IPS-18c (cell line): ENCODE data around the gene DEAF1.
"Not testable (repeated sequence)": the region's sequence is repeated elsewhere in the genome, so short reads cannot be mapped to it uniquely, and the experiment has no call there.

Experiments used
- H3K4me3 ChIP-seq: 2 replicates; pipeline ENCODE4 v1.7.0; 2013; ENCODE audit warnings: low read depth, mild to moderate bottlenecking, low read length, moderate library complexity; ENCODE audit not compliant: insufficient read depth
- H3K9me3 ChIP-seq: one replicate; pipeline ENCODE4 v1.6.1; 2013; ENCODE audit warnings: mild to moderate bottlenecking, low read length, moderate library complexity; ENCODE audit not compliant: control insufficient read depth, insufficient read depth

Gene DEAF1

GRCh38 chr11:662689-663274 lies 32.2 kb downstream of the DEAF1 start:
- H3K4me3 ChIP-seq, result no peak overlapping the region
- H3K9me3 ChIP-seq, result no peaks in the 10 kb centered on the region

DNA sequence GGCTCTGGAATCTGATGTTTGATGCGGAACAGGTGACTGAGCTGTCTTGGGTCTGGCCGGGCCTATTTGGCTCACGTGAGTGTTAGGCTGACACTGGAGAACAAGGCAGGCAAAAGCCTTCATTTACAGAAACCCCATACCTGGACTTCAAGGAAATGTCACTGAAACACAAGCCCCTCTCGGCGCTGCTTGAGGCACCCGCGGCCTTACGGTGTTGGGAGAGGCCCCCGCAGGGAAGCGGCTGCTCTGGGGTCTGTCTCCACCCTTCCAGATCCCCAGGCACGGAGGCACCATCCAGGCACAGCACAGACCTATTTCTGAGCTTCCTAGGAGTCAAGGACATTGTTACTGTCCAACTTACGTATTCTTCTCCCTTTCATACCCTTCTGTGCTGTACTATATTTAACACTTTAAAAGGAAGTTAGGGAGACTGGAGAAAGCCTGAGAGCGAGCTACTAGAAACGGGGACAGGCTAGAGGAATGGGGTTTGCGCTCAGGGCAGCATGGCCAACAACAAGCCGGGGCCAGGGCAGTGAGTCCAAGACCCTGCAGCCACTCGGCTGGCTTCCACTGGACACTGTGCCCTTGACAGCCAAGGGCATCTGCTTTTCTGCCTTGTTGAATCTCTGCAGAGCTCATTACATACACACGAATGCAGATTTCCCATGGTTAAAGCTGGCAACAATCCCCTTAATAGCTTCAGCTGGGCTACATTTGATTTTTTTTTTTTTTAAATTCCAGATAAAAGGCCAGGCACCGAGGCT lies 34.2 kb downstream of the DEAF1 start:
- H3K4me3 ChIP-seq, result no peak overlapping the region
- no peaks in the 10 kb centered on the region for H3K9me3 ChIP-seq

GRCh38 chr11:660281-660680 lies 34.7 kb downstream of the DEAF1 start:
- Histone ChIP-seq H3K9me3 (no peaks in the 10 kb centered on the region), H3K4me3 (no peak overlapping the region)

GRCh38 chr11:659532-660085 lies 35.4 kb downstream of the DEAF1 start:
- Histone ChIP-seq H3K9me3 (no peaks in the 10 kb centered on the region), H3K4me3 (no peak overlapping the region)

- Histone ChIP-seq H3K4me3 (no peak overlapping the region), H3K9me3 (no peaks in the 10 kb centered on the region)
Measured at GRCh38 chr11:657691-658126, 37.3 kb downstream of the DEAF1 start.

GRCh38 chr11:656866-657265 lies 38.2 kb downstream of the DEAF1 start:
- no peaks in the 10 kb centered on the region for H3K9me3 ChIP-seq
- no peak overlapping the region for H3K4me3 ChIP-seq

DNA sequence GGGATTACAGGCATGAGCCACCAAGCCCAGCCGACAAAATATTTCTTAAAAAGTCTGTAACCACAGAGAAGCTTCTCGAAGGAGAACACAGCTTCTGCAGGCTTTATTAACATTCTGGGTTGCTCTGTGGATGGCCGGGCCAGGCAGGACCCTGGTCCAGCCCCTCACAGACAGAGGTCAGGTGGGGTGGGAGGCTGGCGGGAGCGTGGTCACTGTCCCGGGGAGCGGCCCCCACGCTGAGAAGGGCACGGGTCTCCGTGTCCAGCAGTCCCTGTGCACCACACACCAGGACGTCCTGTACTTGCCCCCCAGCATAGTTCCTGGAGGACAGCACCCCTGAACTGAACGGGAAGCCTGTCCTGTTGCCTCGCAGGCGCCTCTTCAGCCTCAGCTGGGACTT lies 38.6 kb downstream of the DEAF1 start:
- Histone ChIP-seq H3K4me3 (no peak overlapping the region), H3K9me3 (no peaks in the 10 kb centered on the region)

DNA sequence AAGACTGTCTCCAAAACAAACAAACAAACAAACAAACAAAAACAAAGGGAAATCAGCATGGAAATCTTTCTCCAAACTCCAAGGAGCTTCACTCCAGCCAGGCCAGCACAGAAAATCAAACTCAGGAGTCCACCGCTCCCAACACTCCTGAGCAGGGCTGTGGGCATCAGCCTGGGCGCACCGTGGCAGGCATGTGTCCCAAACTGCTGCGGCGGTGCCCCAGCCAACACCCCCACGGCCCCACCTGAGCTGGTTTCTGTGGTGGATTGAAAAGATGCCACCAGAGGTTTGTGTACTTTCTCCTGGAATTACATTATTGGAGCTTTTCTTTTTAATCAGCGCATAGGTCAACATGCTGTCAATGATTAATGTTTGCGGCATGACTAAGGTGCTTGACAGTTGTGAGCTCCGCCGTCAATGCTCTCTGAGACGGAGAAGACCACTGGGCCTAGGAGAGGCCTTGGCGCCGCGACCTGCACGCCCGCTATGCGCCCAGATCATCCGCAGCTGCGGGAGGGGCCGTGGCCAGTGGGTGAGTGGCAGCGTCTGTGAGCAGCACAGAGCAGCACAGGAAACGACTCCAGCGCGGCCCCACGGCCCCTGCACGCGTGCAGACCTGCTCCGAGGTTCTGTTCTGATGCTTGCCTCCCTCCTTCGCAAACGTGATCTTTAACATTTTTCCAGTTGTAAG lies 39.8 kb downstream of the DEAF1 start:
- H3K9me3 ChIP-seq, result no peaks in the 10 kb centered on the region
- no peak overlapping the region for H3K4me3 ChIP-seq

DNA sequence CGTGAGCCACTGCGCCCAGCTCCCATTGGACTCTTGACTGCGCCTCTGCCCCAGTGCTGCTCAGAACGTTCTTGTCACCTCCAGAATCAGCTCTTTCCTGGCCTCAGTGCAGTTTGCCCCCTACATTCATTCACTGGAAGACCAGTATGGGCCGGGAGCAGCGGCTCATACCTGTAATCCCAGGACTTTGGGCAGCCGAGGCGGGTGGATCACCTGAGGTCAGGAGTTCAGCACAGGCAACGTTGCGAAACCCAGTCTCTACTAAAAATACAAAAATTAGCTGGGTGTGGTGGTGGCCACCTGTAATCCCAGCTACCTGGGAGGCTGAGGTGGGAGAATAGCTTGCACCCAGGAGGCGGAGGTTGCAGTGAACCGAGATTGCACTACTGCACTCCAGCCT lies 40.6 kb downstream of the DEAF1 start:
- not testable (repeated sequence) for H3K9me3 ChIP-seq, H3K4me3 ChIP-seq

DNA sequence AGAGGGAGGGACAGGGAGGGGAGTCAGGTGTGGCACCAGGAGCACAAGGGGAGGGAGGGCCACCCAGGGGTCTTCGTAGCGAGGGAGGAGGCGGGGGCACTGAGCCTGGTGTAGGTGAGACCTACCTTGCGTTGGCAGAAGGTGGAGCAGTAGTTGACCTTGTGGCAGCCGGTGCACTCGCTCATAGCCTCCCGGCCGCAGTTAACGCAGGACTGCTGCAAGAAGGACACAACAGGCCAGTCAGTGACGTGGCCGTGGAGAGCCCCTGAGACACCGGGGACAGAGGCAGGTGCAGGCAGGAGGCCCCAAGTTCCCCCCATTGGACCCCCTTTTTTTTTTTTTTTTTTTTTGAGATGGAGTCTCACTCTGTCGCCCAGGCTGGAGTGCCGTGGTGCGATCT lies 41.2 kb downstream of the DEAF1 start:
- H3K9me3 ChIP-seq, result no peaks in the 10 kb centered on the region
- H3K4me3 ChIP-seq, result no peak overlapping the region

DNA sequence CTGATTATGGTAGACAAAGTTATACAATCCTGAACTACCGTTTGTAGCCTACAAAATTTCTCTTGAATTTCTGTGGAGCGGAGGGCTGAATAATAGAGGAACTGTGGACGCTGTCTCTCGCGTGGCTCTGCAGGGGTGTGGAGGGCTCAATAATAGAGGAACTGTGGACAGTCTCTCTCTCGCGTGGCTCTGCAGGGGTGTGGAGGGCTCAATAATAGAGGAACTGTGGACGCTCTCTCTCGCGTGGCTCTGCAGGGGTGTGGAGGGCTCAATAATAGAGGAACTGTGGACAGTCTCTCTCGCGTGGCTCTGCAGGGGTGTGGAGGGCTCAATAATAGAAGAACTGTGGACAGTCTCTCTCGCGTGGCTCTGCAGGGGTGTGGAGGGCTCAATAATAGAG lies 41.9 kb downstream of the DEAF1 start:
- not testable (repeated sequence) for H3K9me3 ChIP-seq, H3K4me3 ChIP-seq

GRCh38 chr11:650482-650881 lies 44.5 kb downstream of the DEAF1 start:
- no peaks in the 10 kb centered on the region for H3K9me3 ChIP-seq
- H3K4me3 ChIP-seq, result no peak overlapping the region

- not testable (repeated sequence) for H3K9me3 ChIP-seq, H3K4me3 ChIP-seq
Measured at GRCh38 chr11:647672-648158, 47.3 kb downstream of the DEAF1 start.

DNA sequence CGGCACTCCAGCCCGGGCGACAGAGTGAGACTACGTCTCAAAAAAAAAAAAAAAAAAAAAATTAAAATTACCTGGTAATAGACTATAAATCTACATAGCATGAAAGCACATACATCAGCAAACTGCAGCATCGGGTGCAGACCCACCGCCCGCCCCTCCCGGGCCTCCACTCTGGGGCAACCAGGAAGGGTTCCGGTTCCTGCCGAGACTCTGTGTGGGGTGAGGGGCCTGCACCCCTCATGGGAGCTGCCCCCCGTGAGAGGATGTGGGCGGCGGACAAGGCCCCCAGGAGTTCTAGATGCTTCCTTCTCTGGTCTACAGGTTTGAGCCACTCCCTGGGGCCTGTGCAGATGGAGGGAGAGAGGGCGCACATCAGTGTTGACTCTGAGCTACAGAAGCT lies 48.8 kb downstream of the DEAF1 start:
- no peaks in the 10 kb centered on the region for H3K9me3 ChIP-seq

GRCh38 chr11:645536-645935 lies 49.5 kb downstream of the DEAF1 start:
- no peaks in the 10 kb centered on the region for H3K9me3 ChIP-seq

More for the DNA sequence above, 48.8 kb downstream of the DEAF1 start:
- no peak overlapping the region for H3K4me3 ChIP-seq

DNA sequence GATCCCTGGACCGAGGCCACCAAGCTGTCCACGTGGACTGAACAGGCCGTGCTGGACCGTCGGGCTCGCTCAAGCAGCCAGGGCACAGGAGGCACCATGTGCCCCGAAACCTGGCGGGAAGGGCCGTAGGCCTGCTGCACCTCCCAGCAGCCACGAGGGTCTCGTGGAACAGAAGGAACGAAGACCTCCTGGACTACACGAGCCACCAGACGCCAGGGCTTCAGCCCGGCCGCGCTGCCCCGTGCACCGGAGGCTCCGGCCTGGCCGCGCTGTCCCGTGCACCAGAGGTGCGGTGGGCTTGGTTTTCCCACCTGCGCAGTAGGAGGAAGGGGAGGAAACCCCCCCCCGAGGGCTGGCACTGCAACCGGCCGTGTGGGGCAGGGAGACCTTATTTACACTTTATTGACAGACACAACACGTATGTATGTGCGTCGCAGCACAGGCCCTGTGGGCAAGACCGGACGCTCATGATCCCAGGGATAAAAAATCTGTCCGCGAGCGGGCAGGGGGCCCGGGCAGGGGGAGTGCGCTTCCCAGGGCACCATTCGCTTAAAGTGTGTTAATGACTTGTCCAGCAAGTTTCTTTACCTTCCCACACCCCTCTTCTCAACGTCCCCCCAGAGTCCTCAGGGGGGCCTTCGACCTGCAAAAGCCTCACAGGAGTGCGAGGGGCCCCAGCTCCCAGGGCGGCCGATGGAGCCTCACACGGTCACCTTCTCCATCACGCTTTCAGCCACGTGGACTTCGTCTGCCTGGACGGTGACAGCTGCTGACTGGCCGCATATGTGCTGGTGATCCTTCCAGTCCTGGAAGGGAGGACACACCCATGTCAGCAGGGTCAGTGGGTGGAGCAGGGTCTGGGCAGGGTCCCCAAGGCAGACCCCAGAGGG lies 50.9 kb downstream of the DEAF1 start:
- Histone ChIP-seq H3K4me3 (no peak overlapping the region), H3K9me3 (no peaks in the 10 kb centered on the region)

More at GRCh38 chr11:645536-645935, 49.5 kb downstream of the DEAF1 start:
- H3K4me3 ChIP-seq, result no peak overlapping the region

GRCh38 chr11:643366-643765 lies 51.7 kb downstream of the DEAF1 start:
- Histone ChIP-seq H3K9me3 (no peaks in the 10 kb centered on the region), H3K4me3 (no peak overlapping the region)
